ENCODE measurements around the gene SLITRK5. TPM values are rescaled to one million over a fixed set of nuclear protein-coding genes. Genes with fewer than 3 reads are reported as not detected.
A peak's percentile ranks its signal among the peaks of the same experiment; 100 is the strongest.

The SLITRK5 gene
- total RNA-seq, 4 donors from 2014 or later: 0.17 to 0.45 (median 0.38) TPM

- WGBS: 5% methylated on average over 27 of the region's 27 CpGs
- no peaks in the 10 kb centered on the region for H3K36me3 ChIP-seq
- H3K4me3 ChIP-seq: peak overlapping the region in 3 of 4 donors; percentile 57 to 68 (median 59)
- peaks cover 35 to 63% (median 53%) of the 10 kb centered on the region in 4 donors for H3K4me1 ChIP-seq
- TF ChIP-seq POLR2A (IDR thresholded peaks at IDR 0.05; ENCODE audit: low read depth) (no peak), EP300 (IDR thresholded peaks at IDR 0.05) (no peak), POLR2AphosphoS5 (IDR thresholded peaks at IDR 0.05) (no peak)
- TF ChIP-seq, protein P1, sequence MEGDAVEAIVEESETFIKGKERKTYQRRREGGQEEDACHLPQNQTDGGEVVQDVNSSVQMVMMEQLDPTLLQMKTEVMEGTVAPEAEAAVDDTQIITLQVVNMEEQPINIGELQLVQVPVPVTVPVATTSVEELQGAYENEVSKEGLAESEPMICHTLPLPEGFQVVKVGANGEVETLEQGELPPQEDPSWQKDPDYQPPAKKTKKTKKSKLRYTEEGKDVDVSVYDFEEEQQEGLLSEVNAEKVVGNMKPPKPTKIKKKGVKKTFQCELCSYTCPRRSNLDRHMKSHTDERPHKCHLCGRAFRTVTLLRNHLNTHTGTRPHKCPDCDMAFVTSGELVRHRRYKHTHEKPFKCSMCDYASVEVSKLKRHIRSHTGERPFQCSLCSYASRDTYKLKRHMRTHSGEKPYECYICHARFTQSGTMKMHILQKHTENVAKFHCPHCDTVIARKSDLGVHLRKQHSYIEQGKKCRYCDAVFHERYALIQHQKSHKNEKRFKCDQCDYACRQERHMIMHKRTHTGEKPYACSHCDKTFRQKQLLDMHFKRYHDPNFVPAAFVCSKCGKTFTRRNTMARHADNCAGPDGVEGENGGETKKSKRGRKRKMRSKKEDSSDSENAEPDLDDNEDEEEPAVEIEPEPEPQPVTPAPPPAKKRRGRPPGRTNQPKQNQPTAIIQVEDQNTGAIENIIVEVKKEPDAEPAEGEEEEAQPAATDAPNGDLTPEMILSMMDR (IDR thresholded peaks at IDR 0.05): no peak
- H3K27me3 ChIP-seq: peaks cover 0 to 89% (median 52%) of the 10 kb centered on the region in 4 donors
- H3K27ac ChIP-seq (replicated peaks in 1 of 4): no peak overlapping the region
- no peaks in the 10 kb centered on the region for H3K9me3 ChIP-seq
- peak; percentile 89 for DNase-seq (ENCODE audit: extremely low spot score)
- intact Hi-C loops (cut with DNase I): no loop called here
Measured at GRCh38 chr13:87674247-87674738, 3.1 kb downstream of the SLITRK5 start.

- TF ChIP-seq, protein P1 (IDR thresholded peaks at IDR 0.05): no peak
- TF ChIP-seq POLR2A (IDR thresholded peaks at IDR 0.05; ENCODE audit: low read depth): no peak
- no peak for TF ChIP-seq EP300 (IDR thresholded peaks at IDR 0.05)
- no peak for TF ChIP-seq POLR2AphosphoS5 (IDR thresholded peaks at IDR 0.05)
- H3K4me1 ChIP-seq: peaks cover 32 to 59% (median 50%) of the 10 kb centered on the region in 4 donors
- intact Hi-C loops (cut with DNase I): no loop called here
- DNase-seq (ENCODE audit: extremely low spot score): no peak
- no peaks in the 10 kb centered on the region for H3K9me3 ChIP-seq
- no peak overlapping the region for H3K27ac ChIP-seq (replicated peaks in 1 of 4)
- H3K36me3 ChIP-seq: no peaks in the 10 kb centered on the region
- 75% methylated on average over 10 of the region's 10 CpGs for WGBS
- H3K4me3 ChIP-seq: no peak overlapping the region
- H3K27me3 ChIP-seq: peaks cover 0 to 83% (median 52%) of the 10 kb centered on the region in 4 donors
Measured at GRCh38 chr13:87675851-87676250, 4.7 kb downstream of the SLITRK5 start.

GRCh38 chr13:87676254-87677042 is 5.3 kb downstream of the SLITRK5 start:
- intact Hi-C loops (cut with DNase I): no loop called here
- no peaks in the 10 kb centered on the region for H3K36me3 ChIP-seq
- no peaks in the 10 kb centered on the region for H3K9me3 ChIP-seq
- peaks cover 27 to 53% (median 44%) of the 10 kb centered on the region in 4 donors for H3K4me1 ChIP-seq
- no peak for DNase-seq (ENCODE audit: extremely low spot score)
- H3K4me3 ChIP-seq: no peak overlapping the region
- 80% methylated on average over 33 of the region's 33 CpGs for WGBS
- H3K27ac ChIP-seq (replicated peaks in 1 of 4): no peak overlapping the region
- TF ChIP-seq POLR2A (IDR thresholded peaks at IDR 0.05; ENCODE audit: low read depth) (no peak), POLR2AphosphoS5 (IDR thresholded peaks at IDR 0.05) (no peak), EP300 (IDR thresholded peaks at IDR 0.05) (no peak)
- TF ChIP-seq, protein P1 (IDR thresholded peaks at IDR 0.05): no peak
- peaks cover 0 to 77% (median 51%) of the 10 kb centered on the region in 4 donors for H3K27me3 ChIP-seq

- Histone ChIP-seq H3K4me3 (peak overlapping the region; percentile 43 to 58 (median 45)), H3K27ac (replicated peaks in 1 of 4) (no peak overlapping the region), H3K36me3 (no peaks in the 10 kb centered on the region), H3K9me3 (no peaks in the 10 kb centered on the region), H3K27me3 (peaks cover 0 to 71% (median 45%) of the 10 kb centered on the region in 4 donors), H3K4me1 (peaks cover 21 to 47% (median 38%) of the 10 kb centered on the region in 4 donors)
- 63% methylated on average over 25 of the region's 29 CpGs for WGBS
- TF ChIP-seq EP300 (IDR thresholded peaks at IDR 0.05): no peak
- intact Hi-C loops (cut with DNase I): no loop called here
- no peak for DNase-seq (ENCODE audit: extremely low spot score)
Measured at GRCh38 chr13:87677043-87677495, 5.9 kb downstream of the SLITRK5 start.

All from esophagus muscularis mucosa (tissue), 4 donors.